A549 treated with Mapracorat at 1 μM for 4 hours (cell line): ENCODE data around the gene SMARCE1. TPM values are rescaled to one million over a fixed set of nuclear protein-coding genes. Genes with fewer than 3 reads are reported as not detected.

Source experiments
- total RNA-seq: library from RNA; stranded (reverse); fragments of 200-300 nt; extraction: Qiagen RNA extraction; gene quantifications from 5 replicates; pipeline ENCODE4 v1.2.3, GENCODE V29; 2022

Gene SMARCE1
- 106 to 111 TPM (median 108 TPM) in 5 replicates for total RNA-seq

GRCh38 chr17:40647624-40648383 is at the start of gene SMARCE1:
SMARCE1 (minus strand) TSS chr17:40647818; CDS start chr17:40645802, 2,016 bp downstream.

GRCh38 chr17:40664582-40665333 is 17.1 kb upstream of the SMARCE1 start, which contains the start of gene KRT222:
KRT222 (minus strand) TSS chr17:40665177; CDS start chr17:40665099, 78 bp downstream.

Other genes with a start within 250 kb of the SMARCE1 start
- 192 to 232 TPM (median 208 TPM) in 5 replicates for gene TOP2A, start 229.9 kb downstream of the SMARCE1 start, total RNA-seq
- 2,173 to 2,922 TPM (median 2,805 TPM) in 5 replicates for gene IGFBP4, start 204.4 kb downstream of the SMARCE1 start, total RNA-seq
- 196 to 254 TPM (median 237 TPM) in 5 replicates for gene TNS4, start 146.2 kb downstream of the SMARCE1 start, total RNA-seq
- 0.94 to 1.3 TPM (median 1.2 TPM) in 5 replicates for gene CCR7, start 82.3 kb downstream of the SMARCE1 start, total RNA-seq
- gene KRT222, start 17.4 kb upstream of the SMARCE1 start, total RNA-seq = 0.34 to 0.63 TPM (median 0.37 TPM) in 5 replicates
- not detected in 5 replicates for gene KRT24, start 55.9 kb upstream of the SMARCE1 start, total RNA-seq
- gene KRT25, start 107.5 kb upstream of the SMARCE1 start, total RNA-seq = not detected in 5 replicates
- not detected in 5 replicates for gene KRT26, start 124.4 kb upstream of the SMARCE1 start, total RNA-seq
- gene KRT27, start 134.7 kb upstream of the SMARCE1 start, total RNA-seq = 0.19 TPM in 1 of 5 replicates, not detected in the others
- gene KRT28, start 152.1 kb upstream of the SMARCE1 start, total RNA-seq = not detected in 5 replicates
- 70.6 to 111 TPM (median 103 TPM) in 5 replicates for gene KRT10, start 174.8 kb upstream of the SMARCE1 start, total RNA-seq
- gene KRT12, start 219.4 kb upstream of the SMARCE1 start, total RNA-seq = not detected in 5 replicates
- 0.17 to 0.45 TPM (median 0.26 TPM) in 5 replicates for gene KRT20, start 237.4 kb upstream of the SMARCE1 start, total RNA-seq